ENCODE results near the gene HTR6.

Gene HTR6

GRCh38 chr1:19728413-19729145 is 63.9 kb downstream of the HTR6 start:
- DNase-seq, result no peak

- no peak for DNase-seq
Measured at GRCh38 chr1:19730232-19730631, 65.6 kb downstream of the HTR6 start.

Data from hematopoietic multipotent progenitor cell treated with erythropoietin and hydrocortisone succinate and interleukin-3 and kit ligand, for 4 days (in vitro differentiated cells).